ENCODE results near the gene R3HDM4.

GRCh38 chr19:887072-887471, 25.9 kb downstream of the R3HDM4 start:
- no peak for TF ChIP-seq CTCF (conservative IDR thresholded peaks at IDR 0.05 in 1 of 2, IDR thresholded peaks at IDR 0.05 in 1 of 2; ENCODE audit: extremely low read depth in 1 of 2, insufficient read depth in 1 of 2, low read depth in 1 of 2, low read length in 2 of 2)
- TF ChIP-seq EZH2 (IDR thresholded peaks at IDR 0.05; ENCODE audit: borderline replicate concordance, low read length), result no peak
